Stimulated activated naive CD8-positive, alpha-beta T cell treated with anti-CD3 and anti-CD28 coated beads, Interleukin-15, Interleukin-2, amounts not matched to agents 100 ng/mL and 50 ng/mL, for 24 hours (primary cell): ENCODE measurements around the gene TMEM144.

ENCODE experiments used
- H3K27ac Mint-ChIP-seq: one replicate; pipeline ENCODE4 v1.8.0; 2021; ENCODE audit warnings: mild to moderate bottlenecking, mixed read lengths
- H3K27me3 Mint-ChIP-seq: one replicate; pipeline ENCODE4 v1.8.0; 2021; ENCODE audit warnings: mixed read lengths
- H3K36me3 Mint-ChIP-seq: one replicate; pipeline ENCODE4 v1.8.0; 2021; ENCODE audit warnings: low read depth, mixed read lengths
- H3K4me1 Mint-ChIP-seq: one replicate; pipeline ENCODE4 v1.8.0; 2021; ENCODE audit warnings: low read depth, mixed read lengths
- H3K4me3 Mint-ChIP-seq: one replicate; pipeline ENCODE4 v1.8.0; 2021; ENCODE audit warnings: mild to moderate bottlenecking, mixed read lengths
- H3K9me3 Mint-ChIP-seq: one replicate; pipeline ENCODE4 v1.8.0; 2021; ENCODE audit warnings: mixed read lengths

Gene TMEM144

GRCh38 chr4:158209825-158210807 lies at the start of gene TMEM144:
TSS of gene TMEM144 (plus strand) at chr4:158210486. CDS start at chr4:158212668, 2,182 bp downstream.
- Mint-ChIP-seq H3K9me3 (no peaks in the 10 kb centered on the region), H3K27me3 (peaks cover 46% of the 10 kb centered on the region), H3K36me3 (no peaks in the 10 kb centered on the region), H3K4me3 (peak within 1 kb of the TSS; percentile 78), H3K4me1 (peaks cover 22% of the 10 kb centered on the region), H3K27ac (no peak within 1 kb of the TSS)

- no peaks in the 10 kb centered on the region for H3K9me3 Mint-ChIP-seq
- no peaks in the 10 kb centered on the region for H3K36me3 Mint-ChIP-seq
- H3K4me3 Mint-ChIP-seq, result no peak overlapping the region
- H3K4me1 Mint-ChIP-seq, result no peaks in the 10 kb centered on the region
- H3K27ac Mint-ChIP-seq, result no peak overlapping the region
- peaks cover 11% of the 10 kb centered on the region for H3K27me3 Mint-ChIP-seq
Observed at GRCh38 chr4:158161551-158162354, 48.5 kb upstream of the TMEM144 start.

- Mint-ChIP-seq H3K4me1 (no peaks in the 10 kb centered on the region), H3K27ac (no peak overlapping the region), H3K27me3 (peaks cover 11% of the 10 kb centered on the region), H3K4me3 (no peak overlapping the region), H3K36me3 (no peaks in the 10 kb centered on the region), H3K9me3 (no peaks in the 10 kb centered on the region)
Observed at GRCh38 chr4:158162631-158163030, 47.7 kb upstream of the TMEM144 start.

- Mint-ChIP-seq H3K27me3 (peaks cover 11% of the 10 kb centered on the region), H3K4me3 (no peak overlapping the region), H3K9me3 (no peaks in the 10 kb centered on the region), H3K27ac (no peak overlapping the region), H3K36me3 (no peaks in the 10 kb centered on the region), H3K4me1 (no peaks in the 10 kb centered on the region)
Observed at GRCh38 chr4:158163941-158164767, 46.1 kb upstream of the TMEM144 start.

GRCh38 chr4:158164768-158165213 lies 45.5 kb upstream of the TMEM144 start:
- H3K36me3 Mint-ChIP-seq, result no peaks in the 10 kb centered on the region
- peaks cover 15% of the 10 kb centered on the region for H3K27me3 Mint-ChIP-seq
- no peak overlapping the region for H3K27ac Mint-ChIP-seq
- H3K9me3 Mint-ChIP-seq, result no peaks in the 10 kb centered on the region
- H3K4me3 Mint-ChIP-seq, result no peak overlapping the region
- no peaks in the 10 kb centered on the region for H3K4me1 Mint-ChIP-seq

- no peak overlapping the region for H3K27ac Mint-ChIP-seq
- peaks cover 26% of the 10 kb centered on the region for H3K27me3 Mint-ChIP-seq
- no peaks in the 10 kb centered on the region for H3K9me3 Mint-ChIP-seq
- H3K36me3 Mint-ChIP-seq, result no peaks in the 10 kb centered on the region
- H3K4me1 Mint-ChIP-seq, result no peaks in the 10 kb centered on the region
- no peak overlapping the region for H3K4me3 Mint-ChIP-seq
Observed at GRCh38 chr4:158166701-158167100, 43.6 kb upstream of the TMEM144 start.

- Mint-ChIP-seq H3K4me1 (no peaks in the 10 kb centered on the region), H3K4me3 (no peak overlapping the region), H3K27me3 (peaks cover 34% of the 10 kb centered on the region), H3K27ac (no peak overlapping the region), H3K36me3 (no peaks in the 10 kb centered on the region), H3K9me3 (no peaks in the 10 kb centered on the region)
Observed at GRCh38 chr4:158168606-158169005, 41.7 kb upstream of the TMEM144 start.

- H3K9me3 Mint-ChIP-seq, result no peaks in the 10 kb centered on the region
- H3K27me3 Mint-ChIP-seq, result peaks cover 34% of the 10 kb centered on the region
- no peaks in the 10 kb centered on the region for H3K4me1 Mint-ChIP-seq
- H3K27ac Mint-ChIP-seq, result no peak overlapping the region
- H3K4me3 Mint-ChIP-seq, result no peak overlapping the region
- no peaks in the 10 kb centered on the region for H3K36me3 Mint-ChIP-seq
Observed at GRCh38 chr4:158169506-158169905, 40.8 kb upstream of the TMEM144 start.

GRCh38 chr4:158169931-158170690 lies 40.2 kb upstream of the TMEM144 start:
- Mint-ChIP-seq H3K36me3 (no peaks in the 10 kb centered on the region), H3K9me3 (no peaks in the 10 kb centered on the region), H3K27ac (no peak overlapping the region), H3K4me3 (no peak overlapping the region), H3K4me1 (no peaks in the 10 kb centered on the region), H3K27me3 (peaks cover 34% of the 10 kb centered on the region)

GRCh38 chr4:158170691-158171561 lies 39.4 kb upstream of the TMEM144 start:
- H3K4me3 Mint-ChIP-seq, result no peak overlapping the region

GRCh38 chr4:158172261-158173258 lies 37.7 kb upstream of the TMEM144 start, which contains the start of gene GASK1B:
TSS of gene GASK1B (minus strand) at chr4:158173025. CDS start at chr4:158171375, 1,650 bp downstream.
- H3K4me1 Mint-ChIP-seq, result no peaks in the 10 kb centered on the region
- no peaks in the 10 kb centered on the region for H3K9me3 Mint-ChIP-seq
- no peak within 1 kb of the TSS for H3K4me3 Mint-ChIP-seq
- no peak within 1 kb of the TSS for H3K27ac Mint-ChIP-seq
- H3K36me3 Mint-ChIP-seq, result no peaks in the 10 kb centered on the region
- peaks cover 37% of the 10 kb centered on the region for H3K27me3 Mint-ChIP-seq

More at GRCh38 chr4:158170691-158171561, 39.4 kb upstream of the TMEM144 start:
- Mint-ChIP-seq H3K4me1 (no peaks in the 10 kb centered on the region), H3K36me3 (no peaks in the 10 kb centered on the region), H3K27ac (no peak overlapping the region), H3K9me3 (no peaks in the 10 kb centered on the region), H3K27me3 (peaks cover 36% of the 10 kb centered on the region)

- Mint-ChIP-seq H3K27me3 (peaks cover 20% of the 10 kb centered on the region), H3K9me3 (no peaks in the 10 kb centered on the region), H3K36me3 (no peaks in the 10 kb centered on the region), H3K4me1 (no peaks in the 10 kb centered on the region), H3K4me3 (no peak overlapping the region), H3K27ac (no peak overlapping the region)
Observed at GRCh38 chr4:158176108-158176507, 34.2 kb upstream of the TMEM144 start.
